Measurements from ENCODE around the gene TGFBR3. TPM values are rescaled to one million over a fixed set of nuclear protein-coding genes. Genes with fewer than 3 reads are reported as not detected.

Gene TGFBR3
- total and polyA plus RNA-seq, 2 of the 4 experiments (the other 2 are of a cell fraction), result 3.0 to 11.3 TPM

GRCh38 chr1:91833946-91834345 lies 52.0 kb downstream of the TGFBR3 start:
- H3K14ac ChIP-seq (replicated peaks; ENCODE audit: low read depth, low read length), result no peak overlapping the region; the same call in 1 of the 2 replicates
- no peaks in the 10 kb centered on the region for H3K9me3 ChIP-seq (ENCODE audit: control insufficient read depth, insufficient read depth, low read length)
- no peak overlapping the region for H4K5ac ChIP-seq (ENCODE audit: low read depth, low read length)
- no peak overlapping the region for H3K23ac ChIP-seq (ENCODE audit: low read depth, low read length)
- no CpG with 5 or more reads among the region's 1 CpG for WGBS, 2 experiments (ENCODE audit: extremely low coverage in 2 of 2, insufficient read length in 1 of 2)
- no peak for ATAC-seq (ENCODE audit: low read depth)
- H3K4me2 ChIP-seq (ENCODE audit: low read depth, low read length), result no peak overlapping the region
- no peaks in the 10 kb centered on the region for H3K36me3 ChIP-seq (ENCODE audit: control insufficient read depth, insufficient read depth, low read length)
- no peak overlapping the region for H4K8ac ChIP-seq (ENCODE audit: low read depth in 2 of 2, low read length in 2 of 2)
- no peak overlapping the region for H2BK120ac ChIP-seq (ENCODE audit: low read depth, low read length)
- H3K18ac ChIP-seq (ENCODE audit: low read depth, low read length), result no peak overlapping the region
- no peak overlapping the region for H2AK5ac ChIP-seq (ENCODE audit: low read depth, low read length)
- no peak overlapping the region for H2AFZ ChIP-seq (replicated peaks; ENCODE audit: low read length, poor library complexity)
- H3K4ac ChIP-seq (ENCODE audit: low read depth, low read length), result no peak overlapping the region
- ChIA-PET POLR2A (ENCODE audit: unreplicated experiment) (no interaction called here), CTCF (interaction anchor here (0.6 kb wide), 1 partner anchor 521 kb away, joined by 7 read pairs; no protein-coding TSS in a partner anchor)
- intact Hi-C loops (cut with micrococcal nuclease) (loop anchor here (5.0 kb wide), 1 partner anchor 53 kb away; the partner anchor contains the start of gene TGFBR3), in situ Hi-C loops (cut with MboI; ENCODE audit: low sequenced_read_pairs) (no loop called here), dilution Hi-C loops (cut with HindIII; ENCODE audit: low sequenced_read_pairs, unreplicated experiment) (no loop called here)
- H3K9me1 ChIP-seq (ENCODE audit: insufficient read depth, low read length), result peaks cover 9% of the 10 kb centered on the region; the same call in 1 of the 2 replicates
- H2BK20ac ChIP-seq (ENCODE audit: low read depth, low read length), result no peak overlapping the region
- DNase-seq, result no peak
- H2BK15ac ChIP-seq (ENCODE audit: low read depth, low read length), result no peak overlapping the region
- H3K27ac ChIP-seq (ENCODE audit: insufficient read depth, low read length), result no peak overlapping the region
- H2AK9ac ChIP-seq (replicated peaks; ENCODE audit: low read depth, low read length, poor library complexity), result no peak overlapping the region
- no peak overlapping the region for H2BK5ac ChIP-seq (ENCODE audit: low read depth, low read length, poor library complexity, severe bottlenecking)
- TF ChIP-seq MXI1 (IDR thresholded peaks at IDR 0.05; ENCODE audit: borderline replicate concordance, low read depth, low read length), result no peak
- peaks cover 9 to 15% of the 10 kb centered on the region in 2 experiments; a peak in 2 of 4 replicates for H3K79me1 ChIP-seq (ENCODE audit: low read depth in 1 of 2, low read length in 2 of 2)
- no peak overlapping the region for H3K4me3 ChIP-seq (ENCODE audit: insufficient read depth, low read depth, low read length)
- no peak overlapping the region for H4K91ac ChIP-seq (ENCODE audit: insufficient read depth, low read depth, low read length)
- no peaks in the 10 kb centered on the region for H4K20me1 ChIP-seq (ENCODE audit: insufficient read depth, low read length)
- no peak overlapping the region for H3K9ac ChIP-seq (ENCODE audit: low read depth, low read length)
- H3K56ac ChIP-seq (ENCODE audit: extremely low read depth, insufficient read depth, low read length), result no peak overlapping the region
- no TSS peak for BruUV-seq (replicated peaks)
- peaks cover 12% of the 10 kb centered on the region for H3K4me1 ChIP-seq (ENCODE audit: control insufficient read depth, insufficient read depth, low read length)
- H3K27me3 ChIP-seq (ENCODE audit: control insufficient read depth, insufficient read depth, low read length), result no peaks in the 10 kb centered on the region
